ENCODE results near the gene LSAMP.

The LSAMP gene

GRCh38 chr3:116426036-116426435, 19.3 kb downstream of the LSAMP start:
- H3K4me1 ChIP-seq (ENCODE audit: insufficient read depth, low read length), result no peaks in the 10 kb centered on the region
- no peak overlapping the region for H3K4me2 ChIP-seq (ENCODE audit: insufficient read depth, low read length)
- no peaks in the 10 kb centered on the region for H3K36me3 ChIP-seq (ENCODE audit: insufficient read depth, low read length)
- no peak overlapping the region for H3K27ac ChIP-seq (ENCODE audit: low read length)
- H2AFZ ChIP-seq (ENCODE audit: low read depth, low read length), result no peak overlapping the region
- no peaks in the 10 kb centered on the region for H3K27me3 ChIP-seq (ENCODE audit: insufficient read depth, low read length, poor library complexity)
- ATAC-seq (ENCODE audit: insufficient read depth, low read depth), result no peak
- H3K79me2 ChIP-seq (ENCODE audit: insufficient read depth, low read length), result no peaks in the 10 kb centered on the region
- TF ChIP-seq CTCF (IDR thresholded peaks at IDR 0.05; ENCODE audit: borderline replicate concordance, extremely low read depth, low read length, poor library complexity, severe bottlenecking) (no peak), EZH2 (IDR thresholded peaks at IDR 0.05; ENCODE audit: borderline replicate concordance, low read depth, low read length, severe bottlenecking) (no peak)
- H3K4me3 ChIP-seq (ENCODE audit: low read depth in 1 of 2, low read length in 2 of 2), result no peak overlapping the region
- no peaks in the 10 kb centered on the region for H4K20me1 ChIP-seq (ENCODE audit: insufficient read depth, low read length)
- no peak overlapping the region for H3K9ac ChIP-seq (ENCODE audit: low read depth, low read length)
- H3K9me3 ChIP-seq (ENCODE audit: insufficient read depth, low read length, severe bottlenecking), result no peaks in the 10 kb centered on the region
- no peak for DNase-seq

- H3K27ac ChIP-seq (ENCODE audit: low read length), result no peak overlapping the region
- no peaks in the 10 kb centered on the region for H3K9me3 ChIP-seq (ENCODE audit: insufficient read depth, low read length, severe bottlenecking)
- DNase-seq (no peak), ATAC-seq (ENCODE audit: insufficient read depth, low read depth) (no peak)
- no peaks in the 10 kb centered on the region for H4K20me1 ChIP-seq (ENCODE audit: insufficient read depth, low read length)
- H3K27me3 ChIP-seq (ENCODE audit: insufficient read depth, low read length, poor library complexity), result no peaks in the 10 kb centered on the region
- no peak overlapping the region for H3K9ac ChIP-seq (ENCODE audit: low read depth, low read length)
- H3K36me3 ChIP-seq (ENCODE audit: insufficient read depth, low read length), result no peaks in the 10 kb centered on the region
- H3K4me2 ChIP-seq (ENCODE audit: insufficient read depth, low read length), result no peak overlapping the region
- no peak overlapping the region for H2AFZ ChIP-seq (ENCODE audit: low read depth, low read length)
- no peak for TF ChIP-seq CTCF (IDR thresholded peaks at IDR 0.05; ENCODE audit: borderline replicate concordance, extremely low read depth, low read length, poor library complexity, severe bottlenecking)
- TF ChIP-seq EZH2 (IDR thresholded peaks at IDR 0.05; ENCODE audit: borderline replicate concordance, low read depth, low read length, severe bottlenecking), result no peak
- no peaks in the 10 kb centered on the region for H3K79me2 ChIP-seq (ENCODE audit: insufficient read depth, low read length)
- no peak overlapping the region for H3K4me3 ChIP-seq (ENCODE audit: low read depth in 1 of 2, low read length in 2 of 2)
- no peaks in the 10 kb centered on the region for H3K4me1 ChIP-seq (ENCODE audit: insufficient read depth, low read length)
Observed at GRCh38 chr3:116425126-116425525, 20.2 kb downstream of the LSAMP start.

GRCh38 chr3:116423945-116424344, 21.3 kb downstream of the LSAMP start:
- H3K27ac ChIP-seq (ENCODE audit: low read length), result no peak overlapping the region
- no peak for ATAC-seq (ENCODE audit: insufficient read depth, low read depth)

More at GRCh38 chr3:116423945-116424344, 21.3 kb downstream of the LSAMP start:
- DNase-seq, result no peak
- no peaks in the 10 kb centered on the region for H3K27me3 ChIP-seq (ENCODE audit: insufficient read depth, low read length, poor library complexity)
- no peaks in the 10 kb centered on the region for H4K20me1 ChIP-seq (ENCODE audit: insufficient read depth, low read length)
- H3K79me2 ChIP-seq (ENCODE audit: insufficient read depth, low read length), result no peaks in the 10 kb centered on the region
- H3K9ac ChIP-seq (ENCODE audit: low read depth, low read length), result no peak overlapping the region
- H3K9me3 ChIP-seq (ENCODE audit: insufficient read depth, low read length, severe bottlenecking), result no peaks in the 10 kb centered on the region
- H2AFZ ChIP-seq (ENCODE audit: low read depth, low read length), result no peak overlapping the region
- no peaks in the 10 kb centered on the region for H3K36me3 ChIP-seq (ENCODE audit: insufficient read depth, low read length)
- H3K4me3 ChIP-seq (ENCODE audit: low read depth in 1 of 2, low read length in 2 of 2), result no peak overlapping the region
- H3K4me1 ChIP-seq (ENCODE audit: insufficient read depth, low read length), result no peaks in the 10 kb centered on the region
- no peak overlapping the region for H3K4me2 ChIP-seq (ENCODE audit: insufficient read depth, low read length)
- TF ChIP-seq EZH2 (IDR thresholded peaks at IDR 0.05; ENCODE audit: borderline replicate concordance, low read depth, low read length, severe bottlenecking), result no peak
- TF ChIP-seq CTCF (IDR thresholded peaks at IDR 0.05; ENCODE audit: borderline replicate concordance, extremely low read depth, low read length, poor library complexity, severe bottlenecking), result no peak

Data from DND-41 (cell line).